Chondrocyte (in vitro differentiated cells): ENCODE data around the gene GRID2. TPM values are rescaled to one million over a fixed set of nuclear protein-coding genes. Genes with fewer than 3 reads are reported as not detected.
"Not testable (repeated sequence)": the region's sequence is repeated elsewhere in the genome, so short reads cannot be mapped to it uniquely, and the experiment has no call there.

Experiments
- DNase-seq: peaks from one replicate; pipeline ENCODE4 v3.0.0; 2021; ENCODE audit warnings: mixed read lengths, low spot score
- H3K27ac Mint-ChIP-seq: one replicate; pipeline ENCODE4 v1.8.0; 2021; ENCODE audit warnings: mild to moderate bottlenecking, moderate library complexity, mixed read lengths; ENCODE audit not compliant: unreplicated experiment
- H3K27me3 Mint-ChIP-seq: 2 replicates; pipeline ENCODE4 v1.8.0; 2021; ENCODE audit warnings: low read depth, mixed read lengths
- H3K36me3 Mint-ChIP-seq: 2 replicates; pipeline ENCODE4 v1.8.0; 2021; ENCODE audit warnings: low read depth, mixed read lengths
- H3K4me1 Mint-ChIP-seq: 2 replicates; pipeline ENCODE4 v1.8.0; 2021; ENCODE audit warnings: low read depth, mild to moderate bottlenecking, mixed read lengths
- H3K4me3 Mint-ChIP-seq: one replicate; pipeline ENCODE4 v1.8.0; 2021; ENCODE audit warnings: mild to moderate bottlenecking, moderate library complexity, mixed read lengths; ENCODE audit not compliant: unreplicated experiment
- H3K9me3 Mint-ChIP-seq: 2 replicates; pipeline ENCODE4 v1.8.0; 2021; ENCODE audit warnings: low read depth, mixed read lengths
- CTCF ChIP-seq: fragments of 200-600 bp; sonication (generic); IDR thresholded peaks from 2 replicates; pipeline ENCODE4 v1.5.0; 2021; ENCODE audit warnings: antibody characterized with exemption, mild to moderate bottlenecking, moderate library complexity
- total RNA-seq: library from RNA; stranded (reverse); gene quantifications from 3 replicates; pipeline ENCODE4 v1.2.1, GENCODE V29; 2021

Gene GRID2
- total RNA-seq, 1 donor from 2014 or later = not detected

- no peaks in the 10 kb centered on the region for H3K27me3 Mint-ChIP-seq
- H3K9me3 Mint-ChIP-seq = no peaks in the 10 kb centered on the region
- no peaks in the 10 kb centered on the region for H3K4me1 Mint-ChIP-seq
- H3K36me3 Mint-ChIP-seq = no peaks in the 10 kb centered on the region
- H3K4me3 Mint-ChIP-seq = no peak overlapping the region
- DNase-seq = no peak
- TF ChIP-seq CTCF = no peak
- H3K27ac Mint-ChIP-seq = no peak overlapping the region
These were observed 1354.7 kb downstream of the GRID2 start for GRCh38 chr4:93658443-93658842.

- no peak for DNase-seq
- no peak for TF ChIP-seq CTCF
- Mint-ChIP-seq H3K36me3 (no peaks in the 10 kb centered on the region), H3K27ac (no peak overlapping the region), H3K4me1 (no peaks in the 10 kb centered on the region), H3K9me3 (no peaks in the 10 kb centered on the region), H3K27me3 (no peaks in the 10 kb centered on the region), H3K4me3 (no peak overlapping the region)
These were observed 1355.9 kb downstream of the GRID2 start for GRCh38 chr4:93659629-93660028.

GRCh38 chr4:93660036-93660435, 1356.3 kb downstream of the GRID2 start:
- Mint-ChIP-seq H3K36me3 (no peaks in the 10 kb centered on the region), H3K4me3 (no peak overlapping the region)
- DNase-seq = no peak

GRCh38 chr4:93670434-93670833, 1366.7 kb downstream of the GRID2 start:
- no peak for TF ChIP-seq CTCF
- Mint-ChIP-seq H3K4me1 (no peaks in the 10 kb centered on the region), H3K36me3 (no peaks in the 10 kb centered on the region), H3K4me3 (no peak overlapping the region), H3K27me3 (peaks cover 14% of the 10 kb centered on the region), H3K9me3 (no peaks in the 10 kb centered on the region), H3K27ac (no peak overlapping the region)
- DNase-seq = no peak

More at GRCh38 chr4:93660036-93660435, 1356.3 kb downstream of the GRID2 start:
- H3K27me3 Mint-ChIP-seq = no peaks in the 10 kb centered on the region
- no peaks in the 10 kb centered on the region for H3K4me1 Mint-ChIP-seq
- H3K9me3 Mint-ChIP-seq = no peaks in the 10 kb centered on the region
- H3K27ac Mint-ChIP-seq = no peak overlapping the region
- TF ChIP-seq CTCF = no peak

GRCh38 chr4:93671093-93671492, 1367.3 kb downstream of the GRID2 start:
- Mint-ChIP-seq H3K4me3 (no peak overlapping the region), H3K9me3 (no peaks in the 10 kb centered on the region), H3K4me1 (no peaks in the 10 kb centered on the region), H3K27ac (no peak overlapping the region), H3K27me3 (peaks cover 11% of the 10 kb centered on the region), H3K36me3 (no peaks in the 10 kb centered on the region)
- TF ChIP-seq CTCF = no peak
- DNase-seq = no peak

- H3K36me3 Mint-ChIP-seq, DNase-seq, H3K4me3 Mint-ChIP-seq, H3K27me3 Mint-ChIP-seq, H3K27ac Mint-ChIP-seq, H3K9me3 Mint-ChIP-seq, H3K4me1 Mint-ChIP-seq: not testable (repeated sequence)
These were observed 1373.2 kb downstream of the GRID2 start for GRCh38 chr4:93676937-93677336.
